ENCODE results near the gene MIAT. TPM values are rescaled to one million over a fixed set of nuclear protein-coding genes. Genes with fewer than 3 reads are reported as not detected.
"Not testable (repeated sequence)": the region's sequence is repeated elsewhere in the genome, so short reads cannot be mapped to it uniquely, and the experiment has no call there.

Gene MIAT
- total RNA-seq: 0.10 and 0.29 TPM in 2 replicates

GRCh38 chr22:26656891-26657851 lies at the start of gene MIAT:
Gene MIAT (plus strand): TSS chr22:26657588.
- DNase-seq (ENCODE audit: extremely low read depth, low read depth, low spot score): no peak

- DNase-seq (ENCODE audit: extremely low read depth, low read depth, low spot score): no peak
These were observed 49.3 kb upstream of the MIAT start for GRCh38 chr22:26608129-26608528.

DNA sequence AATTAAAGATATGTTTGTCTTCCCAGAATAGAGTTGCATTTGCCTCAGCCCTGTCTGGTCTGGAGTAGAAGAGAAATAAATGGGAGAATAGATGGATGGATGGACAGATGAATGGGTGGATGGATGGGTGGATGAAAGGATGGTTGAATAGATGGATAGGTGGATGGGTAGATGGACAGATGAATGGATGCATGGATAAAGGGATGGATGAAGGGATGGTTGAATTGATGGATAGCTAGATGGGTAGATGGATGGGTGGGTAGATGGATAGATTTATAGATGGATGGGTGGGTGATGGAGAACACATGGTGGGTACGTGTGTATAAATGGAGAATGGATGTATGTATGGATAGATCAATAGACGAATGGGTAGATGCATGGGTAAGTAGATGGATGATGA lies 48.1 kb upstream of the MIAT start:
- DNase-seq (ENCODE audit: extremely low read depth, low read depth, low spot score): no peak

DNA sequence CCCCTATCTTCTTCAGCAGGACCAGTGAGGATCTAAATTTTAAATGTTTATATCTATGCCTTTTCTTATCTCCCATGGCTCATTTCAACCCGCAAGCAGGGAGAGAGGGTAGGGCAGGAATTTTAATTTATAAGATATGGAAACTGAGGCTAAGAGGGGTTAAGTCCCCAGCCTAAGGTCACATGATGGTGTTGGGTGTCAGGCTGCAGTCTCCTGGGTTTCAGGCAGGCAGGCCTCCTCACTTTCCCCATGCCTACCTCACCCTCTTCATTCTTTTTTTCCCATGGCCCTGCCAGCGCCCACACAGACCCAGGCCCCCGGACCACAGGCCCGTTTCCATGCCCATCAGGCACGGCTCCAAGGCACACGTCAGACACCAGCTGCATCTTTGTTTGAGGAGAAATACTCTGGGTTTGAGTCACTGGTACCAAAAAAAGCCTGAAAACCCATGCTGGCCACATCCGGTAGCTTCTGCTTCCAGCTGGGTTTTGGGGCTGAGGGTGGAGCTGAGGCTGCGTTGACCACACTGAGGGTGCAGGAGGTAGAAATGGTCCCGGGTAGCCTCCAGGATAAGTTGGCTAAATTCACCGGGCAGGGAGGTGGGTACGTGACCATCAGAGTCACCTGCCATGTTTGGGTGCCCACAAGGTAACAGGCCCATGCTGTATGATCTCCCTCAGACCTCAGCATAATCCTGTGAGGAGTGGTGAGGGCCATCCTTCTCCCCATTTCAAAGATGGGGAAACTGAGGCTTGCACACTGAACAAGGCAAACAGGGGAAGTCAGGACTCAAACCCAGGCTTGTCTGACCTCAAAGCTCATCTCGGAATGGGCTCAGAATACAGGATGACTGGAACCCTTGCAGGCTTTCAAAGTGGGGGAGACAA lies 47.1 kb upstream of the MIAT start:
- DNase-seq (ENCODE audit: extremely low read depth, low read depth, low spot score): no peak

GRCh38 chr22:26610996-26611395 lies 46.4 kb upstream of the MIAT start:
- no peak for DNase-seq (ENCODE audit: extremely low read depth, low read depth, low spot score)

DNA sequence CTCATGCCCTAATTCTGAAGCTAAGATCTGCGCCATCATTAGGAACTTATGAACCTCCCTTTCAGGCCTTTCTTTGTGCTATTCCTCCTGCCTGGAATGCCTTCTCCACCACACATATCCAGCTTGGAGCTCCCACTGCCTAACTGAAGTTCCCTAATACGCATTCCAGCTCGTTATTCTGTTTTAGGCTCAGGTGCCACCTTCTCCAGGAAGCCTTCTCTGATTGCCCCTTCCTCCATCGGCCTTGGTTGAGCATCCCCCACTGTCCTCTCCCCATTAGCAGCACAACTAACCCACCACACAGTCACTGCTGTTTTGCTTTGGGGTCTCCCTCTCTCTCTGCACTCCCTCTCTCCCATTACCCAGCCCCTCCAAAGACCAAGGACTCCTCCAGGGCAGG lies 44.7 kb upstream of the MIAT start:
- no peak for DNase-seq (ENCODE audit: extremely low read depth, low read depth, low spot score)

DNA sequence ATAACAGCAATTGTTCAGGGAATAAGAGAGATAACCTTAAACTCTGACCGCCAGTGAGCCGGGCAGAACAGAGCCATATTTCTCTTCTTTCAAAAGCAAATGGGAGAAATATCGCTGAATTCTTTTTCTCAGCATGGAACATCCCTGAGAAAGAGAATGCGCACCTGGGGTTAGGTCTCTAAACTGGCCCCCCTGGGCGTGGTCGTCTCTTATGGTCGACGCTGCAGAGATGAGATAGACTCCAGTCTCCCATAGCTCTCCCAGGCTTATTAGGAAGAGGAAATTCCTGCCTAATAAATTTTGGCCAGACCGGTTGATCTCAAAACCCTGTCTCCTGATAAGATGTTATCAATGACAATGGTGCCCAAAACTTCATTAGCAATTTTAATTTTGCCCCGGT lies 43.6 kb upstream of the MIAT start:
- DNase-seq (ENCODE audit: extremely low read depth, low read depth, low spot score): not testable (repeated sequence)

DNA sequence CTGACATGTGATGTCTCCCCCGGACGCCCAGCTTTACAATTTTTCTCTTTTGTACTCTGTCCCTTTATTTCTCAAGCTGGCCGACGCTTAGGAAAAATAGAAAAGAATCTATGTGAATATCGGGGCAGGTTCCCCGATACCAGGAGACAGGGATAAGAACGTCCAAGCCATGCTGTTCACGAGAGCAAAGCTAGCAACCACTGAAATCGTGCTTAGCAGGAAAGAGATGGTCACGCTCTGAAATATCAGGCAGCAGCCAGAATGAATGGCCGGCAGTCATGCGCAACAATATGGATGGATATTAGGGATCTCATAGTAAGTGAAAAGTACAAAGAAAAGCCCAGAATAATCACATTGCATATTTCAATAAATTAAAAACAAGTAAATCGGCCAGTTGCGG lies 43.1 kb upstream of the MIAT start:
- DNase-seq (ENCODE audit: extremely low read depth, low read depth, low spot score): no peak

GRCh38 chr22:26615149-26615548 lies 42.2 kb upstream of the MIAT start:
- DNase-seq (ENCODE audit: extremely low read depth, low read depth, low spot score): no peak

DNA sequence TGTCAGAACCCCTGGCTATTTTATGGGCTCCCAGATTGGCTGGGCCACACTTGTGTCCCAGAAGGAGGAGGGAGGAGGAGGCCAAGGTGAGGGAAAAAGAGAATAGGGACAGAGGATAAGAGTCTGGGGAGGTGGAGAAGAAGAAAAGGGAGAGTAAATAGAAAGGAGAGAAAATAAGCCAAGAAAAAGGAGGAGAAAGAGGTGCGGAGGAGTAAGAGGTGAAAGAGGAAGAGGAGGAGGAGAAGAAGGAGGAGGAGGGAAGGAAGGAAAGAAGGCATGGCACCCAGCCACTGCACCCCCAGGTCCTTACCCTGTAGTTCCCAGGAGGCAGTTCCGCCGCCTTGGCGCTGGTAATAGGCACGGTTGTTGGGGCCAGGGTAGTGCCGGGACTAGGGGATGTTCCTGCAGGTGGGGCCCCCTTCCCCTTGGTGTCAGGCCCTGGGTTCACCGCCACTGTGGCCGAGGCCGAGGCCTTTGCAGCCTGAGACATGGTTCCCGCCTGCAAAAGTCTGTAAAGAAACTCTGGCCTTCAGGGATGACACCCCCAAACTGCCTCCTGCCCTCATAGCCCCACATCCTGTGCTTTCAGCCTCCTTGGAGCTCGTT lies 41.5 kb upstream of the MIAT start:
- DNase-seq (ENCODE audit: extremely low read depth, low read depth, low spot score): no peak

DNA sequence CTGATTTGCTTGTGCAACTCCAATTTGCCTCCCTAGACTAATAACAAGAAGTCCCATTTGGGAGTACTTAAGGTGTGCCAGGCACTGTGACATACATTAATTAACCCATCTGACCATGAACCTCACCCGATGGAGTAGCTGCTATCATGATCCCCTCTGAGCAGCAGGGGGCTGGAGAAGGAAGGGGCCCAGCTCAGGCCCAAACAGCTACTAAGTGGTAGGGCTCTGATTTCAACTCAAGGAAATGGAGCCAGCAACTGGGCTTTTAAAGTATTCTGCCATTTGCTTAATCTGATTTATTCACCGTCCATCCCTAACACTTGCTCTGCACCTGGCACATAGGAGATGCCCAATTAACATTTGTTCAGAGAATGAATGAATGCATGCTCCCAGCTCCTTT lies 40.7 kb upstream of the MIAT start:
- DNase-seq (ENCODE audit: extremely low read depth, low read depth, low spot score): no peak

GRCh38 chr22:26617271-26618199 lies 39.9 kb upstream of the MIAT start, which contains the start of gene CRYBB1:
Gene CRYBB1 (minus strand): TSS chr22:26618027. CDS start chr22:26616319, 1,708 bp downstream.
- no peak for DNase-seq (ENCODE audit: extremely low read depth, low read depth, low spot score)

DNA sequence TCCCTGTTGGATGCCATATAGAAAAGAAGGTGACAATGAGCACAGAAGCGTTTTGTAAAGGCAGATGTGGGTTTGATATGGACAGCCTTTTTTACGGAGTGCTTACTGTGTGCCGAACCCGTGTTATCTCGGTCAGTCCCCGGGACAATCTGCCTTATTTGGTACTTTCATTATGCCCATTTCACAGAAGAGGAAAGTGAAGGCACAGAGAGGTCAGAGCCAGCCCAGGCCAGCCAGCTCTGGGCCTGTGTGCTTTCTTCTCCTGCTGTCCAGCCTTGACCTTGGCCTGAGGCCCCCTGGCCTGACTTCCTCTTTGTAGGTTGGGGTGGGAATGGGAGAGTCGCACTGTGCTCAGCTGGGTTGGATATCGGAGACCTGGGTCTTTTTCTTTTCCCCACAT lies 38.9 kb upstream of the MIAT start:
- DNase-seq (ENCODE audit: extremely low read depth, low read depth, low spot score): no peak

- DNase-seq (ENCODE audit: extremely low read depth, low read depth, low spot score): no peak
These were observed 37.9 kb upstream of the MIAT start for GRCh38 chr22:26619510-26619909.

DNA sequence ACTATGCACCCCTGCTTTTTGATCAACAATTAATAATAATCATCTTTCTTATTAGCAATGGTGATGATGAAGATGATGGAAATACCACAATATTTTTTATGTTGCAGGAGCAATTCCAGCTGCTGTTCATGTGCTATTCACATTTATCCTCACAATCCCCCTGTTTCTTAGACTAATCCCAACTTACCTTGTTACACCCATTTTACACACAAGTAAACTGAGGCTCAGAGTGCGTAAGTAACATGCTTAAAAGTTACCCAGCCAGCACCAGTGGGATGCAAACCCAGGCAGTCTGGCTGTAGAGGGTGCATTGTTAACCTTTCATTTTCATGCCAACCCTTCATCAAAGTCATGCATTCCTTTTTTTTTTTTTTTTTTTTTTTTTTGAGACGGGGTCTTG lies 37.2 kb upstream of the MIAT start:
- DNase-seq (ENCODE audit: extremely low read depth, low read depth, low spot score): no peak

GRCh38 chr22:26621663-26622062 lies 35.7 kb upstream of the MIAT start, which contains the start of gene CRYBA4:
Gene CRYBA4 (plus strand): TSS chr22:26621963. CDS start chr22:26622597, 634 bp downstream.
- no peak for DNase-seq (ENCODE audit: extremely low read depth, low read depth, low spot score)

GRCh38 chr22:26623984-26624383 lies 33.4 kb upstream of the MIAT start:
- DNase-seq (ENCODE audit: extremely low read depth, low read depth, low spot score): no peak

GRCh38 chr22:26624803-26625202 lies 32.6 kb upstream of the MIAT start:
- DNase-seq (ENCODE audit: extremely low read depth, low read depth, low spot score): no peak

DNA sequence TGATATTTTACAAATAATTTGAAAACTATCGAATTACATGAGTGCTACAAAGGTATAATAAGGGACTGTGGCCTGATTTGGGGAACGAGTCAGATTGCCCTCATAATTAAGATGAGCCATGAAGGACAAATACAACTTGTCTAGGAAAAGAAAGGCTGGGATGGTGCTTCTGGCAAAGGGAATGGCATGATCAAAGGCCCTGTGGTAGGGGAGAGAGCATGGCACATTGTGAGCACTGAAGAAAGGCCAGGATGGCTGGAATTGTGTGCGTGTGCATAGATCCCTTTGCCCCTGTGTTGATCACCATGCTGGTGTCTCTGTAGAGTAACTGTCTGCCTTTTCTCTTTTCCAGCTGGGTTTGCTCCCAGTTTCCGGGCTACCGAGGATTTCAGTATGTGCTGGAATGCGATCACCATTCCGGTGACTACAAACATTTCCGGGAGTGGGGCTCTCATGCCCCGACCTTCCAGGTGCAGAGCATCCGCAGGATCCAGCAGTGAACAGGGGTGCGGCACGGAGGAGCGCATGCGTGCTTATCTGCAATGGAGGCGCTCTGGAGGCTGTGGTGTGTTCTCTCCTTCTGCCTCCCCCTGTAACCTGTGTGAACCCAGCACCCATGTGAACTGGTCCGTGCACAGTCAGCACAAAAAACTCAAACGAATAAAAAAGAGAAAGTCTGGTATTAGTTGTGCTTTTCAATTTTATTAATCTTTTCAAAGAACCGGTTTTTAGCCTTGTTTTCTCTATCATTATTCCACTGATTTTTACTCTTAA lies 27.2 kb upstream of the MIAT start:
- DNase-seq (ENCODE audit: extremely low read depth, low read depth, low spot score): no peak

Data from glomerular endothelial cell (primary cell).